GM19328 (cell line): Measurements from ENCODE around the gene PATL2.
"Not testable (repeated sequence)": the region's sequence is repeated elsewhere in the genome, so short reads cannot be mapped to it uniquely, and the experiment has no call there.

Source experiments
- ATAC-seq: cut with Tn5 transposase; IDR thresholded peaks from one replicate; pipeline ENCODE4 v1.9.1; 2021; ENCODE audit warnings: mild to moderate bottlenecking, moderate library complexity; ENCODE audit not compliant: unreplicated experiment

PATL2 gene

GRCh38 chr15:44656298-44656697 is 54.8 kb downstream of the PATL2 start:
- no peak for ATAC-seq

DNA sequence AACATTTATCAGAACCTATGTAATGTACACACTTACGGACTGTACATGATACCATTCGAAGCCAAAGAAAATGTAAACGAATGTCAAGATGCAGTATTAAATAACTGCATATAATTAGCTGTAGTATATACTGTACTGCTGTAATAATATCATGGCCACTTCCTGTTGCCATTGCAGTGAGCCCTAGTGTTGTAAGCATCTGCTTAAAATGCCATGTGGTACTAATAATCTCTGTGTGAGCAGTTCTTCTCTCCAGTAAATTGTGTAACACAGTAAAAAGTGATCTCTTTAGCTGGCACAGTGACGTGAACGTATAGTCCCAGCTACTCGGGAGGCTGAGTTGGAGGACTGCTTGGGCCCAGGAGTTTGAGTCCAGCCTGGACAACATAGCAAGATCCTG is 56.3 kb downstream of the PATL2 start:
- no peak for ATAC-seq

GRCh38 chr15:44647637-44648036 is 63.5 kb downstream of the PATL2 start:
- ATAC-seq = no peak

- ATAC-seq = no peak
These were observed 64.1 kb downstream of the PATL2 start for GRCh38 chr15:44647036-44647435.

DNA sequence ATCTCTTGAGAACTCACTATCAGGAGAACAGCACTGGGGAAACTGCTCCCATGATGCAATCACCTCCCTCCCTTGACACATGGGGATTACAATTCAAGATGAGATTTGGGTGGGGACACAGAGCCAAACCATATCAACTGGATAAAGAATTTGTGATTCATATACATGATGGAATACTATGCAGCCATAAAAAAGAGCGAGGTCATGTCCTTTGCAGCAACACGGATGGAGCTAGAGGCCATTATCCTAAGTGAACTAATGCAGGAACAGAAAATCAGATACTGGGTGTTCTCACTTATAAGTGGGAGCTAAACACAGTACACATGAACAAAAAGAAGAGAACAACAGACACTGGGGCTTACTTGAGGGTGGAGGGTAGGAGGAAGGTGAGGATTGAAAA is 64.7 kb downstream of the PATL2 start:
- no peak for ATAC-seq

GRCh38 chr15:44641651-44642050 is 69.5 kb downstream of the PATL2 start:
- no peak for ATAC-seq

- no peak for ATAC-seq
These were observed 74.1 kb downstream of the PATL2 start for GRCh38 chr15:44636976-44637375.

DNA sequence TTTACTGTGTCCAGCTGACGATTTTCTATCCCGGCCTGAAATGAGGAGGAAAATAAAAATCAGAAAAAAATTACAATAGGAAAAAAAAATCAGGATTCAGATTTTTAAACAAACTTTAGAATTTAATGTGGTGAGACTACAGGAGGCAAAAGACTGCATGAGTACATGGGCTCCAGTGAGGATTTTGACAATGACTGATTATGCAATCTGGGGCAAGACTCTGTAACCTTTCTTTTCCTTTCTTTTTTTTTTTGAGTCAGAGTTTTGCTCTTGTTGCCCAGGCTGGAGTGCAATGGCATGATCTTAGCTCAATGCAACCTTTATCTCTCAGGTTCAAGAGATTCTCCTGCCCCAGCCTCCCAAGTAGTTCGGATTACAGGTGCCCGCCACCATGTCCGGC is 77.5 kb downstream of the PATL2 start:
- no peak for ATAC-seq

DNA sequence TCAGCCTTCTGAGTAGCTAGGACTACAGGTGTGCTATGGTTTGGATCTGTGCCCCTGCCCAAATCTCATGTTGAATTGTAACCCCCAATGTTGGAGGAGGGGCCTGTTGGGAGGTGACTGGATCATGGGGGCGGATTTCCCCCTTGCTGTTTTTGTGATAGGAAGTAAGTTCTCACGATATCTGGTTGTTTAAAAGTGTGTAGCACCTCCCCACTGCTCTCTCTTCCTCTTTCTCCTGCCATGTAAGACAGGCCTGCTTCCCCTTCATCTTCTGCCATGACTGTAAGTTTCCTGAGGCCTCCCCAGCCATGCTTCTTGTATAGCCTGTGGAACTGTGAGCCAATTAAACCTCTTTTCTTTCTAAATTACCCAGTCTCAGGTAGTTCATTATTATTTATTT is 85.8 kb downstream of the PATL2 start:
- ATAC-seq = not testable (repeated sequence)

GRCh38 chr15:44623178-44623577 is 87.9 kb downstream of the PATL2 start:
- ATAC-seq = no peak

GRCh38 chr15:44620081-44620480 is 91.0 kb downstream of the PATL2 start:
- no peak for ATAC-seq

DNA sequence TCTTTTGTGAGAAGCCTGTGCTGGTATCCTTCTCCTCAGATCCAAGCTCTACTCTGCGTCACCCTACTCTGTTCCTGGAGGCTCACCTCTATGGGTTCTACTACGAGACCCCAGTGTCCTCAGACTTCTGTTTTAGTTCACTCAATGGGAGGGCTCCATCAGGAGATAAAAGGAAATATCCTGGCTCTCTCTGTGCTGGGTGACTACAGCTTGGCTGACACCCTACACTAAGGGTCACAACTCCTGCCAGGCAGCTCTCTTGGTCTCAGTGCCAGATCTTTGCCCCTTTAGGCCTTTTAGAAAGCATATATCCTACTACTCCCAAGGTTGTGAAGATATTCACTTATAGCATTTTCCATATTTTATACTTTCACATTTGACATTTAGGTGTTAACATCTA is 94.1 kb downstream of the PATL2 start:
- no peak for ATAC-seq
